Fibroblast of lung (primary cell): Measurements from ENCODE around the gene CUL1. TPM values are rescaled to one million over a fixed set of nuclear protein-coding genes. Genes with fewer than 3 reads are reported as not detected.

Experiments used
- DNase-seq, 2 donors: peaks; one replicate each; pipeline versions ENCODE4 v3.0.0 to v3.0.0-alpha.2; 2010; ENCODE audit warnings: low read depth in 2 of 2
- H2AFZ ChIP-seq: 2 replicates; pipeline ENCODE4 v1.5.1; 2012; ENCODE audit warnings: low read length, control low read depth, inconsistent platforms
- H3K27ac ChIP-seq: 2 replicates; pipeline ENCODE4 v1.5.1; 2011; ENCODE audit warnings: low read length, control low read depth; ENCODE audit not compliant: insufficient read depth
- H3K27me3 ChIP-seq: 2 replicates; pipeline ENCODE4 v1.5.1; 2011; ENCODE audit warnings: mild to moderate bottlenecking, low read length; ENCODE audit not compliant: control insufficient read depth, insufficient read depth
- H3K36me3 ChIP-seq: 2 replicates; pipeline ENCODE4 v1.5.1; 2011; ENCODE audit warnings: low read length; ENCODE audit not compliant: control insufficient read depth, insufficient read depth
- H3K4me1 ChIP-seq: 2 replicates; pipeline ENCODE4 v1.5.1; 2011; ENCODE audit warnings: low read length; ENCODE audit not compliant: control insufficient read depth, insufficient read depth; ENCODE audit errors: extremely low read depth
- H3K4me2 ChIP-seq: 2 replicates; pipeline ENCODE4 v1.5.1; 2011; ENCODE audit warnings: low read length, control low read depth; ENCODE audit not compliant: insufficient read depth; ENCODE audit errors: extremely low read depth
- H3K4me3 ChIP-seq, 4 experiments: fragments of 200-600 bp in 1 of 4; sonication (generic) in 1 of 4; replicated peaks in 1 of 4; 2 replicates each; pipeline ENCODE4 v1.5.1; 2011 to 2016; ENCODE audit warnings: low read length in 4 of 4, low read depth in 3 of 4, mild to moderate bottlenecking in 3 of 4, control low read depth in 2 of 4, inconsistent platforms in 1 of 4, mixed read lengths in 1 of 4; ENCODE audit not compliant: insufficient read depth in 1 of 4; ENCODE audit errors: control extremely low read depth in 1 of 4
- H3K79me2 ChIP-seq: 2 replicates; pipeline ENCODE4 v1.5.1; 2012; ENCODE audit warnings: mild to moderate bottlenecking, low read length, inconsistent platforms; ENCODE audit not compliant: control insufficient read depth, insufficient read depth
- H3K9ac ChIP-seq: 2 replicates; pipeline ENCODE4 v1.5.1; 2011; ENCODE audit warnings: mild to moderate bottlenecking, low read length, control low read depth; ENCODE audit not compliant: insufficient read depth
- H3K9me3 ChIP-seq: 2 replicates; pipeline ENCODE4 v1.5.1; 2012; ENCODE audit warnings: low read depth, low read length; ENCODE audit not compliant: control insufficient read depth, insufficient read depth
- H4K20me1 ChIP-seq: 2 replicates; pipeline ENCODE4 v1.5.1; 2011; ENCODE audit warnings: low read length; ENCODE audit not compliant: control insufficient read depth, insufficient read depth; ENCODE audit errors: extremely low read depth
- CTCF ChIP-seq, 2 donors: IDR thresholded peaks in 1 of 2; conservative IDR thresholded peaks in 1 of 2; 1 replicate in 1 of 2; 2 replicates in 1 of 2; pipeline ENCODE4 v1.5.1; 2011 to 2012; ENCODE audit warnings: low read length in 2 of 2, control low read depth in 1 of 2, inconsistent platforms in 1 of 2, low read depth in 1 of 2, mild to moderate bottlenecking in 1 of 2
- EZH2 ChIP-seq: IDR thresholded peaks from 2 replicates; pipeline ENCODE4 v1.5.1; 2012; ENCODE audit warnings: low read length, control low read depth, mild to moderate bottlenecking; ENCODE audit errors: missing control alignments
- polyA plus RNA-seq, 2 donors: library from polyadenylated mRNA; depleted of rRNA in 1 of 2; stranded (reverse) in 1 of 2; unstranded in 1 of 2; fragments of >200 nt; gene quantifications; 2 replicates each; pipeline ENCODE4 v1.2.1, GENCODE V29; 2011 to 2012; ENCODE audit warnings: missing spikeins in 1 of 2
- total RNA-seq: library from RNA; depleted of rRNA; stranded (reverse); fragments of >200 nt; gene quantifications from 2 replicates; pipeline ENCODE4 v1.2.1, GENCODE V29; 2014

The CUL1 gene
- total and polyA plus RNA-seq, 2 donors (not counting 1 experiment from before 2014, with no cell fraction given) = 47.9 to 52.3 TPM

- H3K79me2 ChIP-seq = peaks cover 95% of the 10 kb centered on the region
- H3K4me3 ChIP-seq = no peak overlapping the region
- peaks cover 3% of the 10 kb centered on the region for H3K36me3 ChIP-seq
- TF ChIP-seq CTCF (conservative IDR thresholded peaks at IDR 0.05 in 1 of 2, IDR thresholded peaks at IDR 0.05 in 1 of 2; ENCODE audit: low read depth in 1 of 2, low read length in 2 of 2) (no peak), EZH2 (no peak)
- H3K4me2 ChIP-seq = no peak overlapping the region
- H3K27ac ChIP-seq = no peak overlapping the region
- H4K20me1 ChIP-seq = peaks cover 2% of the 10 kb centered on the region
- H3K9ac ChIP-seq = no peak overlapping the region
- no peak overlapping the region for H2AFZ ChIP-seq
- DNase-seq = no peak
- H3K4me1 ChIP-seq = no peaks in the 10 kb centered on the region
- H3K9me3 ChIP-seq = no peaks in the 10 kb centered on the region
- H3K27me3 ChIP-seq = no peaks in the 10 kb centered on the region
Measured at GRCh38 chr7:148711191-148712102, 12.7 kb downstream of the CUL1 start.

GRCh38 chr7:148712678-148713329 is 14.1 kb downstream of the CUL1 start:
- Histone ChIP-seq H3K4me3 (no peak overlapping the region), H3K79me2 (peaks cover 95% of the 10 kb centered on the region), H3K27ac (no peak overlapping the region), H3K9me3 (no peaks in the 10 kb centered on the region), H2AFZ (no peak overlapping the region), H4K20me1 (peaks cover 2% of the 10 kb centered on the region), H3K36me3 (peaks cover 3% of the 10 kb centered on the region), H3K27me3 (no peaks in the 10 kb centered on the region), H3K4me1 (no peaks in the 10 kb centered on the region), H3K4me2 (no peak overlapping the region), H3K9ac (no peak overlapping the region)
- DNase-seq = peak in 1 of 2 donors; percentile 52
- TF ChIP-seq CTCF (conservative IDR thresholded peaks at IDR 0.05 in 1 of 2, IDR thresholded peaks at IDR 0.05 in 1 of 2; ENCODE audit: low read depth in 1 of 2, low read length in 2 of 2) (no peak), EZH2 (no peak)

GRCh38 chr7:148714498-148714897 is 15.8 kb downstream of the CUL1 start:
- Histone ChIP-seq H3K4me2 (no peak overlapping the region), H2AFZ (no peak overlapping the region), H3K9me3 (no peaks in the 10 kb centered on the region), H3K4me3 (no peak overlapping the region), H3K36me3 (peaks cover 3% of the 10 kb centered on the region), H3K9ac (no peak overlapping the region), H3K27ac (no peak overlapping the region), H4K20me1 (peaks cover 2% of the 10 kb centered on the region), H3K27me3 (no peaks in the 10 kb centered on the region), H3K79me2 (peaks cover 94% of the 10 kb centered on the region), H3K4me1 (no peaks in the 10 kb centered on the region)
- TF ChIP-seq CTCF (conservative IDR thresholded peaks at IDR 0.05 in 1 of 2, IDR thresholded peaks at IDR 0.05 in 1 of 2; ENCODE audit: low read depth in 1 of 2, low read length in 2 of 2) (no peak), EZH2 (no peak)
- DNase-seq = no peak
